ENCODE results near the gene C10orf67.
"Not testable (repeated sequence)": the region's sequence is repeated elsewhere in the genome, so short reads cannot be mapped to it uniquely, and the experiment has no call there.

The C10orf67 gene

DNA sequence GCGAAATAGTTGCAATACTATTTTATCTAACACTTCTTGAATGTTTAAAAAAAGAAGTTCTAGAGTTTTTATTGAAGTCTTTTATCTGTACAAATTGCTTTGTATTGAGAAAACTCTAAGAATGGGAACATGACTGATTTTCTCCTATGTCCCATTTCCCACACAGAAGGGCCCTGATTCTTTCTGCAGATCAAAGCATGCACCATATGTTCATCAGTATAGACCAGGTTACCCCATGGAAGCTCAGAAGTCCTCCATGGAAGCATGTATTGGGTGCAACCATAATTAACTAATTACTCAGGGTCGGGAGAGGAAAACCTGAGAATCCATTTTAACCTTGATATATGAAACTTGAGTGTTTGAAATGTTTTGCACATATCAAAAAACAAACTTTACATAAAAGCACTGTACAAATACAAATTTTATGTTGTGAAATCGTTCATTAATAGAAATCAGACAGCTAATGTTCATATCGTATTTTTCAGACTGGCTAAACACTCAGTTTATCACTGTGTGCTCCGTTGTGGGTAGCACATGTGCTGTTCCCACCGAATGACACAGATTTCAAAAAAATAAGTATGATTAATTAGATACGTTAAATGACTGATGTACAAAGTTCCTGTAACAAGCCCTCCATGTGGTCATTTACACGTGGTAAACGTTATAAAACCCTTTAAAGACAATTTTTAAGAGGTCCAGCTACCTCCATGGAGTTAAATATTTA lies 81.0 kb downstream of the C10orf67 start:
- no peak for DNase-seq (ENCODE audit: low spot score)

GRCh38 chr10:23262928-23263327 lies 81.7 kb downstream of the C10orf67 start:
- DNase-seq (ENCODE audit: low spot score), result no peak

- no peak for DNase-seq (ENCODE audit: low spot score)
These were observed 86.1 kb downstream of the C10orf67 start for GRCh38 chr10:23258516-23258915.

- DNase-seq (ENCODE audit: low spot score), result no peak
These were observed 90.8 kb downstream of the C10orf67 start for GRCh38 chr10:23253780-23254179.

GRCh38 chr10:23252859-23253258 lies 91.7 kb downstream of the C10orf67 start:
- DNase-seq (ENCODE audit: low spot score), result not testable (repeated sequence)

GRCh38 chr10:23241779-23242178 lies 102.8 kb downstream of the C10orf67 start:
- DNase-seq (ENCODE audit: low spot score), result not testable (repeated sequence)

GRCh38 chr10:23238015-23238414 lies 106.6 kb downstream of the C10orf67 start:
- no peak for DNase-seq (ENCODE audit: low spot score)

- DNase-seq (ENCODE audit: low spot score), result no peak
These were observed 114.0 kb downstream of the C10orf67 start for GRCh38 chr10:23230582-23230981.

- no peak for DNase-seq (ENCODE audit: low spot score)
These were observed 127.1 kb downstream of the C10orf67 start for GRCh38 chr10:23217471-23217870.

GRCh38 chr10:23205972-23206642 lies 138.5 kb downstream of the C10orf67 start:
- DNase-seq (ENCODE audit: low spot score), result no peak

DNA sequence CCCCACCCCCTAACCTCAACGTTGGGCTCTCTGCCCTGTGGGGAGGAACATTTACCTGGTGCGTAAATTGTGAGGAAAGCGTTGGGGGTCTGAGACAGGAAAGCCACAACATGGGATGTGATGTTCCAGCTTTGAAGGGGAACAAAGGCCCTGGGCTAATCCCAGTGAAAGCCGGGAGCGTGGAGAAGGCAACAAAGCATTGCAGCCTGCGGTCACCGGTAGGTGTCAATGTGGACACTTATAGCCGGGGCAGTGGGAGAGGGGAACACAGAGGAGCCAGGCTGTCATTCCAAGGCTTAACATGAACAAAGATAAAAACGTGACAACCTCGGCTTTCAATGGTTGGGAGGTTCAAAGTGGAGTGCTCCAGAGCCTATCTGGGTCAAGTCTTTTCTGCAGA lies 139.8 kb downstream of the C10orf67 start:
- DNase-seq (ENCODE audit: low spot score), result no peak

DNA sequence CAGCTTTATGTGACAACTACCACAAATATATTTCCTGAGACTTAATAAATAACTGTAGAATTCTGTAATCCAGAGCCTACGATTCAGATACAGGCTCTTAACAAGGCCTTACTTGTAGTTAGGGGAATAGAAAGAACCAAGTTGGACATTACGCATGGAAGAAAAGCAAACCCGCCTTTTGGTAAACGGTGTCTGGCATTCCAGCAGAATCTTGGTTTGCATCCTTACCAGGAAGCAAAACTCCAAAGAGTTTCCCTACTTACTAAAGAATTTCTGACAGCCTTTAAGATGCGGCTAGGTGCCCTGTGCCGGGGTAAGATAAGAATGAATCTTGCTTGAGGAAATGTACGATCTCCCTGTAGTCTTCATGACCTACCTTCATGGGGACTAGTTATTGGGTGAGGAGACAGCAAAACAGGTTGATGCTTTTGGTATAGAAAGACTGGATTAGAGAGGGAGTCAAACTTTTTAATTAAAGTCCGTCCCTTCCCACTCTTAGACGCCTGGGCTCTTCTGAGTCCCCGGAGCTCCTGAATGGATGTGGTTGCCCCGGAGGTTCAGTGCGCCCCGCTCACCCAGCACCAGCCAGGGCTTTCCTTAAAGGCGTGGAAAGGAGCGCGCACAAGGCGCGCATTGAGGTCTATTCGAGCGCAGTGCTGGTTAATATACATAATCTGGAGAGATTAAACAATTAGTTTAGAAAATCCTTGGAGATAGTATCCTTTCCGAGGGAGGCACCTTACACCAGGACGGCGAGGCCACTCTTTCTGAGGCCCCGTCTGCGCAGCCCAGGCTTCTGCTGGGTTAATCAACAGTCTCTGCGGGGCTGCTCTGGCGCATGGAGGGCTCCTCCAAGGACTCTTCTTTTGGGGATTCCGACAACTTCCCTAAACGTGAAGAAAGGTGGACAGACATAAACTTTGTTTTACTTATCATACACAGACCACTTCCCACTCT lies 140.9 kb downstream of the C10orf67 start:
- no peak for DNase-seq (ENCODE audit: low spot score)

GRCh38 chr10:23202779-23203178 lies 141.8 kb downstream of the C10orf67 start:
- DNase-seq (ENCODE audit: low spot score), result no peak

DNA sequence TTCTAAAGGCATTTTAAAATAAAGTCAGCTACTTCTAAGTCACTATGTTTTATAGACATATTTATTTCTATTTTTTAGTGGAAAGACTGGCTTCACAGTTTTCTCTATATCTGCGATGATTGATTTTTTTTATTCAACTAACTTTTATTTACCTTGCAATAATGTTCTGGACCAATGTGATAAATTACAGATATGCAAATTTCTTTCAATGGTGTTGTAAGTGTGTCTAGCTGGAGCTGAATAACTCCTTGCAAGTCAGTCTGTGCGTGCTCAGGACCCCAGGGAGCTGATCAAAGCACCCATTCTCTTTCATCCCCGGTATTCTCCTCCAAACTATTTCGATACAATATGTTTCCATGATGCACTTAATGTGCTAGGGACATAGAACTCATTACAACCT lies 142.8 kb downstream of the C10orf67 start:
- no peak for DNase-seq (ENCODE audit: low spot score)

GRCh38 chr10:23200997-23201652 lies 143.5 kb downstream of the C10orf67 start:
- DNase-seq (ENCODE audit: low spot score), result no peak

GRCh38 chr10:23200586-23200985 lies 144.0 kb downstream of the C10orf67 start:
- DNase-seq (ENCODE audit: low spot score), result no peak

- DNase-seq (ENCODE audit: low spot score), result no peak
These were observed 144.7 kb downstream of the C10orf67 start for GRCh38 chr10:23199768-23200511.

DNA sequence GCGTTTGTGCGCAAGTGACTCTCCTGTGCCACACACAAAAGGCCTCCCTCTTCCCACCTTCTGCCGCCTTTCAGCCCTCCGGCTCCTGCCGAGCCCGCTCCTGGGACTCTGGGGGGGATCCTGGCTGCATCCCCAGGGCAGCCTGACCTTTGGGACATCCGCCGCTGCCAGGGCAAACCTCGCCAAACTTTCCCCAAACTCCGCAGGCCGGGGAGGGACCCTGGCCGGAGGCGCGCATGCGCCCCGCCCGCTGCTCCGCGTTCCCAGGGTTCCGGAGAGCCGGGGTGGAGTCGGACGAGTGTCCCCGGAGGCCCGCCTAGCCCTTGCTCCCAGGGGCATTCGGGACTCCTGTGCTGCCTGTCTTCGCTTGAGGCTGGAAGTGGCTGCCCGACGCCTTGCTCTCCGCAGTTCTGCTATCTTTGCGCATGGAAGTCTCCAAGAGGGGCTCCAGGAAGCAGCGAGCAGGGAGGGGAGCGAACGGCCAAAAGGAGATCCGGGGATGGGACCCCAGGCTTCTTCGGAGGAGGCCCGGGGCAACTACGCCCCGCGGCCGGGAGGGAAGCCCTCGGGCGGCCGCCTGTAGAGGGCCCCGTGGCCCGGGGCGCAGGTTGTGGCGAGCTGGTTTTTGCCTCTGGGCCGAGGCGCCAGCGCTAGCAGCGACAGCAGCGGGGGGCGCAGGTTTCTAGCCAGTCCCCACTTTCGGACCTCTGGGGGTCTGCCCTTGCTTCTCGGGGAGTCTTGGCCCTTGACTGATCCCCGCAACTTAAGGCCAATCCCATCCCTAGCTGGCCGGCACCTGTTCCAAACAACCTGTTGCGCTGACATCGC lies 145.4 kb downstream of the C10orf67 start:
- DNase-seq (ENCODE audit: low spot score), result no peak

GRCh38 chr10:23198610-23198939 lies 146.0 kb downstream of the C10orf67 start:
- DNase-seq (ENCODE audit: low spot score), result no peak

GRCh38 chr10:23197416-23197861 lies 147.2 kb downstream of the C10orf67 start:
- DNase-seq (ENCODE audit: low spot score), result no peak
